Heart left ventricle (tissue), 13 donors: ENCODE results near the gene NIPAL4.

Source experiments
- POLR2A ChIP-seq, 2 donors: fragments of 450-650 bp; IDR thresholded peaks; one replicate each; pipeline ENCODE4 v1.6.1; 2017; ENCODE audit warnings: antibody characterized with exemption in 2 of 2, mild to moderate bottlenecking in 2 of 2, moderate library complexity in 2 of 2
- TF ChIP-seq, protein P1 (sequence below), 12 donors: fragments of 200-600 bp; sonication (generic) in 4 of 12; IDR thresholded peaks; one replicate each; pipeline versions ENCODE4 v1.5.0 to v1.8.0; 2018 to 2022; ENCODE audit warnings: antibody characterized with exemption in 12 of 12, mild to moderate bottlenecking in 5 of 12
- donor health status: ischemic (EF 13 %, LVEDD 7.1; RV severe dilation, severe dysfunction).
- donor health status: DM: no; HTN: yes; CAD: no.
- donor health status: DM: no; HTN: no; CAD: no.
- donor health status: ischemic (EF 25% LVEDD 6.9; RV normal size, moderate dysfunction).
- donor health status: ischemic (EF 25% LVEDD 5.7; RV mildly dilated, moderate dysfunction).
- donor health status: ischemic (EF 35%, LVEDD 5.7; RV mildly dilated, moderate dysfunction).
- donor health status: nonischemic (EF 11% LVEDD 7.7; RV severe dilation, severe dysfunction).
- donor health status: DM: yes; HTN: yes; CAD: no.
- donor health status: PGD.
- donor health status: ischemic (EF 29% LVEDD 5.4; RV normal size, mild dysfunction).
- donor health status: nonischemic (EF 23%, LVEDD 6.1; RV moderate dilation, normal function).

DNA sequence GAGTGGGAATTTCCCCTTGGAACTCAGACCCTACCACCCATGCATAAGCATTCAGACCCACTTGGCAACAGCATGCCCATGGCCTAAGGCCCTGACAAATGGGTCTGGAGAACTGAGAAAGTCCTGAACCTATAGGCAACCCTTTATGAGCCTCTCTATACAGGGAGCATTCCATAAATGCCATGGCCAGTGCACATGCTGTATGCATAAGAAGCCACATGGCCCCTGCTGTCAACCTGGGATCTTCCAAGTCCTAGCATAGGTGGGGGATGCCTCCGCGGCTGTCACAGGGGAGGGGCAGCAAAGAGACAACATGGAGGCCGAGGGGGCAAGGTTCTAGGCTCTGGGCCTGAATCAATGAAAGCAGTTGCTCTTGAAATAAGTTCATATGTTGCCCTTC, 8.2 kb upstream of the NIPAL4 start:
- TF ChIP-seq, protein P1, sequence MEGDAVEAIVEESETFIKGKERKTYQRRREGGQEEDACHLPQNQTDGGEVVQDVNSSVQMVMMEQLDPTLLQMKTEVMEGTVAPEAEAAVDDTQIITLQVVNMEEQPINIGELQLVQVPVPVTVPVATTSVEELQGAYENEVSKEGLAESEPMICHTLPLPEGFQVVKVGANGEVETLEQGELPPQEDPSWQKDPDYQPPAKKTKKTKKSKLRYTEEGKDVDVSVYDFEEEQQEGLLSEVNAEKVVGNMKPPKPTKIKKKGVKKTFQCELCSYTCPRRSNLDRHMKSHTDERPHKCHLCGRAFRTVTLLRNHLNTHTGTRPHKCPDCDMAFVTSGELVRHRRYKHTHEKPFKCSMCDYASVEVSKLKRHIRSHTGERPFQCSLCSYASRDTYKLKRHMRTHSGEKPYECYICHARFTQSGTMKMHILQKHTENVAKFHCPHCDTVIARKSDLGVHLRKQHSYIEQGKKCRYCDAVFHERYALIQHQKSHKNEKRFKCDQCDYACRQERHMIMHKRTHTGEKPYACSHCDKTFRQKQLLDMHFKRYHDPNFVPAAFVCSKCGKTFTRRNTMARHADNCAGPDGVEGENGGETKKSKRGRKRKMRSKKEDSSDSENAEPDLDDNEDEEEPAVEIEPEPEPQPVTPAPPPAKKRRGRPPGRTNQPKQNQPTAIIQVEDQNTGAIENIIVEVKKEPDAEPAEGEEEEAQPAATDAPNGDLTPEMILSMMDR (IDR thresholded peaks at IDR 0.05), result no peak
- TF ChIP-seq POLR2A (IDR thresholded peaks at IDR 0.05), result no peak
